Upper lobe of left lung (tissue), 4 donors: ENCODE results near the gene MVB12B.

Experiments used
- CTCF ChIP-seq, 6 experiments: fragments of 450-650 bp in 4 of 6; fragments of 200-600 bp in 2 of 6; sonication (generic) in 2 of 6; IDR thresholded peaks; one replicate each; pipeline ENCODE4 v1.5.1; 2016 to 2019; ENCODE audit warnings: antibody characterized with exemption in 6 of 6
- EP300 ChIP-seq, 4 donors: sonication (generic); formaldehyde crosslinking; IDR thresholded peaks; one replicate each; pipeline ENCODE4 v1.5.1; 2017; ENCODE audit warnings: antibody characterized with exemption in 4 of 4, control low read depth in 2 of 4
- POLR2A ChIP-seq, 4 donors: fragments of 450-650 bp; IDR thresholded peaks; one replicate each; pipeline ENCODE4 v1.5.1; 2016 to 2017; ENCODE audit warnings: antibody characterized with exemption in 4 of 4, mild to moderate bottlenecking in 2 of 4
- POLR2AphosphoS5 ChIP-seq, 2 donors: sonication (generic); formaldehyde crosslinking; IDR thresholded peaks; one replicate each; pipeline ENCODE4 v1.5.1; 2017; ENCODE audit warnings: antibody characterized with exemption in 2 of 2

GRCh38 chr9:126509718-126510117 lies 183.1 kb downstream of the MVB12B start:
- TF ChIP-seq POLR2A (IDR thresholded peaks at IDR 0.05) = no peak
- TF ChIP-seq CTCF (IDR thresholded peaks at IDR 0.05) = no peak
- TF ChIP-seq POLR2AphosphoS5 (IDR thresholded peaks at IDR 0.05) = no peak
- no peak for TF ChIP-seq EP300 (IDR thresholded peaks at IDR 0.05)
